OCI-LY3 (cell line): ENCODE results near the gene CXCL16.

ENCODE experiments used
- H2AFZ ChIP-seq: fragments of 200-600, 300-600 bp; shearing (Covaris generic); 2 replicates; pipeline ENCODE4 v1.6.0; 2014; ENCODE audit warnings: antibody characterized with exemption, low read depth, low read length
- H3K27ac ChIP-seq: fragments of 200-600, 300-600 bp; sonication (generic); 2 replicates; pipeline ENCODE4 v1.5.1; 2014; ENCODE audit warnings: mild to moderate bottlenecking, low read length, moderate library complexity, mixed read lengths
- H3K27me3 ChIP-seq: fragments of 200-600, 300-600 bp; sonication (generic); 2 replicates; pipeline ENCODE4 v1.6.1; 2014; ENCODE audit warnings: low read depth, low read length, mixed read lengths
- H3K36me3 ChIP-seq: fragments of 200-600, 300-600 bp; sonication (generic); replicated peaks from 2 replicates; pipeline ENCODE3; 2014; ENCODE audit warnings: low read depth, low read length, mixed read lengths
- H3K4me1 ChIP-seq: fragments of 300-600, 200-600 bp; sonication (generic); 2 replicates; pipeline ENCODE4 v1.6.1; 2014; ENCODE audit warnings: low read length, mixed read lengths
- H3K4me2 ChIP-seq: fragments of 200-600, 300-600 bp; sonication (generic); 2 replicates; pipeline ENCODE4 v1.6.1; 2014; ENCODE audit warnings: low read length, mixed read lengths
- H3K4me3 ChIP-seq: fragments of 300-600, 200-600 bp; sonication (generic); 2 replicates; pipeline ENCODE4 v1.5.1; 2014; ENCODE audit warnings: antibody characterized with exemption, mild to moderate bottlenecking, low read length, moderate library complexity
- H3K79me2 ChIP-seq: fragments of 300-600, 200-600 bp; shearing (Covaris generic); 2 replicates; pipeline ENCODE4 v1.6.1; 2014; ENCODE audit warnings: mild to moderate bottlenecking, low read length, mixed read lengths
- H3K9ac ChIP-seq: fragments of 300-600, 200-600 bp; shearing (Covaris generic); 2 replicates; pipeline ENCODE4 v1.6.0; 2014; ENCODE audit warnings: mild to moderate bottlenecking, low read length, moderate library complexity
- H3K9me3 ChIP-seq: fragments of 200-600, 300-600 bp; shearing (Covaris generic); 2 replicates; pipeline ENCODE4 v1.6.1; 2014; ENCODE audit warnings: low read length, mixed read lengths; ENCODE audit not compliant: insufficient read depth
- H4K20me1 ChIP-seq: fragments of 200-600, 300-600 bp; sonication (generic); 2 replicates; pipeline ENCODE4 v1.6.1; 2016; ENCODE audit warnings: low read length, mixed read lengths; ENCODE audit not compliant: insufficient read depth
- EZH2phosphoT487 ChIP-seq: fragments of 200-600 bp; shearing (Covaris generic); IDR thresholded peaks from 2 replicates; pipeline ENCODE4 v1.6.1; 2018; ENCODE audit warnings: antibody characterized with exemption, mixed run types, low read depth
- TF ChIP-seq, protein P1 (sequence below): fragments of 200-600, 300-600 bp; sonication (generic); IDR thresholded peaks from 2 replicates; pipeline ENCODE4 v1.5.1; 2014; ENCODE audit warnings: antibody characterized with exemption, low read length, low read depth

The CXCL16 gene

DNA sequence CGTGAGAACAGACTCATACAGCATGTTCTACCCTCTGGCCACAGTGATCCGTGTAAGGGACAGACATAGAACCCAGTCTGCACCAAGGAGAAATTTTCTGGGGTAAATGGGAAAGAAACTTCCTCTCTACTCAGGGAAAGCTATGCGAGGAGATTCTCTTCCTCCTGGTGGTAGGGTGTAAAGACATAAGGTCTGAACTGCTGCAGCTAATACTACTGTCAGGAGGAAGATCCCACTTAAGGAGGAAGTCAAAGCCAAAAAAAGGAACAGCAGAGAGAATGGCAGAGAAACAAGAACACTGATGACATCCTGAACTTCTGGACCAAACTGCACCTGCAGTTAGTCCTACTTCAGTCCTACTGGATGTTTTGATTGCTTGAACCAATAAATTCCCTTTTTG is 24.9 kb upstream of the CXCL16 start:
- Histone ChIP-seq H3K9me3 (no peaks in the 10 kb centered on the region), H3K9ac (no peak overlapping the region), H3K27ac (no peak overlapping the region), H4K20me1 (no peaks in the 10 kb centered on the region), H3K36me3 (no peaks in the 10 kb centered on the region), H3K4me3 (no peak overlapping the region), H3K4me1 (no peaks in the 10 kb centered on the region), H3K27me3 (no peaks in the 10 kb centered on the region), H2AFZ (no peak overlapping the region), H3K4me2 (no peak overlapping the region), H3K79me2 (no peaks in the 10 kb centered on the region)
- TF ChIP-seq EZH2phosphoT487 = no peak
- TF ChIP-seq, protein P1, sequence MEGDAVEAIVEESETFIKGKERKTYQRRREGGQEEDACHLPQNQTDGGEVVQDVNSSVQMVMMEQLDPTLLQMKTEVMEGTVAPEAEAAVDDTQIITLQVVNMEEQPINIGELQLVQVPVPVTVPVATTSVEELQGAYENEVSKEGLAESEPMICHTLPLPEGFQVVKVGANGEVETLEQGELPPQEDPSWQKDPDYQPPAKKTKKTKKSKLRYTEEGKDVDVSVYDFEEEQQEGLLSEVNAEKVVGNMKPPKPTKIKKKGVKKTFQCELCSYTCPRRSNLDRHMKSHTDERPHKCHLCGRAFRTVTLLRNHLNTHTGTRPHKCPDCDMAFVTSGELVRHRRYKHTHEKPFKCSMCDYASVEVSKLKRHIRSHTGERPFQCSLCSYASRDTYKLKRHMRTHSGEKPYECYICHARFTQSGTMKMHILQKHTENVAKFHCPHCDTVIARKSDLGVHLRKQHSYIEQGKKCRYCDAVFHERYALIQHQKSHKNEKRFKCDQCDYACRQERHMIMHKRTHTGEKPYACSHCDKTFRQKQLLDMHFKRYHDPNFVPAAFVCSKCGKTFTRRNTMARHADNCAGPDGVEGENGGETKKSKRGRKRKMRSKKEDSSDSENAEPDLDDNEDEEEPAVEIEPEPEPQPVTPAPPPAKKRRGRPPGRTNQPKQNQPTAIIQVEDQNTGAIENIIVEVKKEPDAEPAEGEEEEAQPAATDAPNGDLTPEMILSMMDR = no peak

GRCh38 chr17:4759776-4760236 is 20.1 kb upstream of the CXCL16 start:
- H3K27me3 ChIP-seq = no peaks in the 10 kb centered on the region
- no peaks in the 10 kb centered on the region for H3K79me2 ChIP-seq
- no peaks in the 10 kb centered on the region for H4K20me1 ChIP-seq
- no peaks in the 10 kb centered on the region for H3K36me3 ChIP-seq
- H3K4me1 ChIP-seq = no peaks in the 10 kb centered on the region
- TF ChIP-seq, protein P1 = no peak
- no peak for TF ChIP-seq EZH2phosphoT487
- no peaks in the 10 kb centered on the region for H3K9me3 ChIP-seq
- H3K9ac ChIP-seq = no peak overlapping the region
- no peak overlapping the region for H3K27ac ChIP-seq
- H3K4me2 ChIP-seq = no peak overlapping the region
- H3K4me3 ChIP-seq = no peak overlapping the region
- no peak overlapping the region for H2AFZ ChIP-seq

DNA sequence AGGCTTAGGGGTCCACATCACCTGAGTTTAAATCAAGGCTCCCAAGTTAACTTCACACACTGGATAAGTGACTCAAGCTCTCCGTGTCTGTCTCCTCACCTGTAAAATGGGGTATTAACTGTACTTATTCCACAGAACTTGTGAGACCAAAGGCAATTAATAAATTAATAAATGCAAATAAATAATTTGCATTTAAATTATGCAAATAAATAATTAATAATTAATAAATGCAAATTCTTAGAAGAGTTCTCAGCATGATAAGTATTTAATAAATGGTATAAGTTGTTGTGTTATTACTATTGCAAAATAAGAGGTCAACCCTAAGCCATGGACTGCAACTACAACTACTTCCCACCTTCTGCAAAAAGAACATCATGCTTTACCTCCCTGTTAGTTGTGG is 13.7 kb upstream of the CXCL16 start:
- Histone ChIP-seq H3K27me3 (peaks cover 3% of the 10 kb centered on the region; the same call in 1 of the 2 replicates), H3K9ac (no peak overlapping the region), H3K4me3 (no peak overlapping the region), H4K20me1 (no peaks in the 10 kb centered on the region), H3K36me3 (no peaks in the 10 kb centered on the region), H3K4me2 (no peak overlapping the region), H2AFZ (no peak overlapping the region), H3K79me2 (no peaks in the 10 kb centered on the region), H3K4me1 (no peaks in the 10 kb centered on the region), H3K9me3 (no peaks in the 10 kb centered on the region), H3K27ac (no peak overlapping the region)
- no peak for TF ChIP-seq EZH2phosphoT487
- TF ChIP-seq, protein P1 = no peak

DNA sequence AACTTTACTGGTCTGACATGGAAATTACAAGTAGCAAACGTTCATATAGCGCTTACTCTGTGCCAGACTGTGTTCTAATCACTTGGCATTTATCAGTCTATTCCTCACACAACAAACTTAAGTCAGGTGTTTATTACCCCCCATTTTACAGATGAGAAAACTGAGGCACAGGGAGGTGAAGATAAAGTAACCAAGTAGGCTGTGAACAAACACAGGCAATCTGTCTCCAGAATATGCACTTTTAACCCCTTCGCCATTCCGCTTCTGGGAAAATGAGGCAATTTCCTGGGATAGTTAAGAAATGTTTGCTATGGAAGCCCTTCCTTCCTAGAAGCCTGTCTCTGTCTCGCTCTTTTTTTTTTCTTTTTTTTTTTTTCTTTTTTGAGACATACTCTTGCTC is 12.2 kb upstream of the CXCL16 start:
- no peak overlapping the region for H3K27ac ChIP-seq
- no peak overlapping the region for H3K4me2 ChIP-seq
- no peak overlapping the region for H2AFZ ChIP-seq
- no peaks in the 10 kb centered on the region for H4K20me1 ChIP-seq
- H3K9ac ChIP-seq = no peak overlapping the region
- no peaks in the 10 kb centered on the region for H3K9me3 ChIP-seq
- no peaks in the 10 kb centered on the region for H3K79me2 ChIP-seq
- peaks cover 3% of the 10 kb centered on the region; the same call in 1 of the 2 replicates for H3K27me3 ChIP-seq
- H3K4me1 ChIP-seq = no peaks in the 10 kb centered on the region
- no peak overlapping the region for H3K4me3 ChIP-seq
- TF ChIP-seq, protein P1 = no peak
- no peak for TF ChIP-seq EZH2phosphoT487
- no peaks in the 10 kb centered on the region for H3K36me3 ChIP-seq
